HepG2 (cell line): ENCODE data around the gene ARHGAP19. TPM values are rescaled to one million over a fixed set of nuclear protein-coding genes. Genes with fewer than 3 reads are reported as not detected.

Source experiments
- ATAC-seq: fragments of 200-7000 bp; cut with Tn5 transposase; 3 replicates; pipeline ENCODE4 v1.9.1; 2020; ENCODE audit warnings: mild to moderate bottlenecking, moderate library complexity
- BruUV-seq: library from RNA; stranded (reverse); fragments of 400-500 nt; replicated peaks from 2 replicates; lab custom pipeline; 2021; lab: Mats Ljungman, UMichigan
- CTCF ChIA-PET: fragments of 300-600 bp; formaldehyde crosslinking; extraction: SDS; loops from one replicate; lab custom pipeline; 2021; ENCODE audit warnings: low total read pairs, inconsistent platforms, low intra/inter-chr PET ratio; lab: Yijun Ruan, JAX
- POLR2A ChIA-PET: fragments of 350-600 bp; sonication (Branson Sonifier 250); formaldehyde crosslinking; loops from one replicate; lab custom pipeline; 2020; ENCODE audit warnings: antibody characterized with exemption, inconsistent platforms; lab: Yijun Ruan, JAX
- DNase-seq: peaks from one replicate; pipeline ENCODE4 v3.0.0-alpha.2; 2015; ENCODE audit warnings: low spot score
- FAIRE-seq: peaks from 3 replicates; lab custom pipeline; 2011; peaks lifted over from hg19 to GRCh38; lab: Jason Lieb, UNC
- H2AFZ ChIP-seq: one replicate; pipeline ENCODE4 v1.6.1; 2011; ENCODE audit warnings: low read length, inconsistent platforms
- H3K27ac ChIP-seq: fragments of 300-600 bp; 3 replicates; pipeline ENCODE4 v1.8.0; 2011; ENCODE audit warnings: mixed run types, mild to moderate bottlenecking, mixed read lengths, low read length, inconsistent platforms; ENCODE audit not compliant: insufficient read depth; ENCODE audit errors: extremely low read length
- H3K27me3 ChIP-seq, 2 experiments: fragments of 200-600 bp in 1 of 2; 2 replicates in 1 of 2; 3 replicates in 1 of 2; pipeline versions ENCODE4 v1.6.0 to v1.8.0; 2011; ENCODE audit warnings: low read length in 2 of 2, mild to moderate bottlenecking in 2 of 2, moderate library complexity in 2 of 2, inconsistent platforms in 1 of 2; ENCODE audit not compliant: insufficient read depth in 2 of 2, control insufficient read depth in 1 of 2
- H3K36me3 ChIP-seq, 2 experiments: fragments of 200-600 bp in 1 of 2; replicated peaks in 1 of 2; 2 replicates in 1 of 2; 3 replicates in 1 of 2; pipeline versions ENCODE4 v1.5.1 to v1.8.0; 2011; ENCODE audit warnings: low read length in 2 of 2, inconsistent platforms in 1 of 2; ENCODE audit not compliant: insufficient read depth in 2 of 2, control insufficient read depth in 1 of 2
- H3K4me1 ChIP-seq: 2 replicates; pipeline ENCODE4 v1.5.1; 2012; ENCODE audit warnings: low read length, inconsistent platforms; ENCODE audit not compliant: insufficient read depth
- H3K4me2 ChIP-seq: 2 replicates; pipeline ENCODE4 v1.6.0; 2011; ENCODE audit warnings: low read depth, low read length, inconsistent platforms
- H3K4me3 ChIP-seq, 3 experiments: fragments of 200-600 bp in 1 of 3; sonication (generic), shearing (Covaris generic) in 1 of 3; replicated peaks in 1 of 3; 2 replicates each; pipeline ENCODE4 v1.5.1; 2011 to 2016; ENCODE audit warnings: low read length in 3 of 3, inconsistent platforms in 2 of 3, low read depth in 2 of 3, mild to moderate bottlenecking in 2 of 3, control low read depth in 1 of 3, mixed read lengths in 1 of 3; ENCODE audit not compliant: insufficient read depth in 1 of 3
- H3K79me2 ChIP-seq: one replicate; pipeline ENCODE4 v1.6.1; 2011; ENCODE audit warnings: low read length, inconsistent platforms; ENCODE audit not compliant: insufficient read depth
- H3K9ac ChIP-seq: 2 replicates; pipeline ENCODE4 v1.6.0; 2011; ENCODE audit warnings: mild to moderate bottlenecking, low read depth, low read length, inconsistent platforms; ENCODE audit not compliant: insufficient read depth
- H3K9me3 ChIP-seq: 2 replicates; pipeline ENCODE4 v1.5.1; 2012; ENCODE audit warnings: mild to moderate bottlenecking, low read length
- H4K20me1 ChIP-seq: 2 replicates; pipeline ENCODE4 v1.6.0; 2011; ENCODE audit warnings: inconsistent platforms, mild to moderate bottlenecking, low read length, moderate library complexity; ENCODE audit not compliant: insufficient read depth
- CCDC6 ChIP-seq: sonication (generic); formaldehyde crosslinking; IDR thresholded peaks from 2 replicates; pipeline ENCODE4 v1.8.1; 2022; ENCODE audit warnings: mild to moderate bottlenecking, missing genetic modification reagents, moderate library complexity
- ERF ChIP-seq: IDR thresholded peaks from 2 replicates; pipeline ENCODE4 v1.6.1; 2018; ENCODE audit warnings: missing biosample characterization, missing genetic modification reagents
- FLYWCH1 ChIP-seq: sonication (generic); formaldehyde crosslinking; IDR thresholded peaks from 2 replicates; pipeline ENCODE4 v1.8.1; 2023; ENCODE audit warnings: mild to moderate bottlenecking, missing genetic modification reagents
- PATZ1 ChIP-seq: sonication (generic); formaldehyde crosslinking; IDR thresholded peaks from 2 replicates; pipeline ENCODE4 v1.4.0; 2020; ENCODE audit warnings: missing genetic modification reagents
- RBAK ChIP-seq: sonication (generic); formaldehyde crosslinking; IDR thresholded peaks from 2 replicates; pipeline ENCODE4 v1.5.1; 2020; ENCODE audit warnings: mild to moderate bottlenecking, missing genetic modification reagents
- RXRA ChIP-seq: sonication (generic); formaldehyde crosslinking; IDR thresholded peaks from 2 replicates; pipeline ENCODE4 v1.5.1; 2020; ENCODE audit warnings: missing genetic modification reagents
- SIN3A ChIP-seq: IDR thresholded peaks from 2 replicates; pipeline ENCODE4 v1.6.1; 2011; ENCODE audit warnings: low read depth, mild to moderate bottlenecking, control low read depth, low read length, borderline replicate concordance
- TCF7 ChIP-seq: sonication (generic); IDR thresholded peaks from 2 replicates; pipeline ENCODE4 v1.6.1; 2016; ENCODE audit warnings: antibody characterized with exemption, low read depth
- ZNF281 ChIP-seq: sonication (generic); formaldehyde crosslinking; IDR thresholded peaks from 2 replicates; pipeline ENCODE4 v1.4.0; 2020; ENCODE audit warnings: missing genetic modification reagents, borderline replicate concordance
- ZNF558 ChIP-seq: sonication (generic); formaldehyde crosslinking; IDR thresholded peaks from 2 replicates; pipeline ENCODE4 v1.9.0; 2022; ENCODE audit warnings: mild to moderate bottlenecking, missing genetic modification reagents, borderline replicate concordance
- ZNF576 ChIP-seq: sonication (generic); formaldehyde crosslinking; IDR thresholded peaks from 2 replicates; pipeline ENCODE4 v1.4.0; 2020; ENCODE audit warnings: mild to moderate bottlenecking, missing genetic modification reagents
- ZNF883 ChIP-seq: sonication (generic); formaldehyde crosslinking; IDR thresholded peaks from 2 replicates; pipeline ENCODE4 v1.5.1; 2020; ENCODE audit warnings: mild to moderate bottlenecking, missing genetic modification reagents; ENCODE audit errors: not compliant biosample characterization
- ZSCAN22 ChIP-seq: sonication (generic); formaldehyde crosslinking; IDR thresholded peaks from 2 replicates; pipeline ENCODE4 v1.4.0; 2020; ENCODE audit warnings: mild to moderate bottlenecking, missing genetic modification reagents
- WGBS: methylation state at CpG from one replicate; pipeline ENCODE4 v1.1.6; 2017; ENCODE audit warnings: low lambda C conversion rate; 5-methylcytosine and 5-hydroxymethylcytosine counted together
- in situ Hi-C: cut with HindIII; loops from 2 replicates; pipeline ENCODE4 v1.10.0; 2017; ENCODE audit warnings: low pct_unique_long_range_greater_than_20kb; ENCODE audit not compliant: extremely low pct_ligation_motif_present
- intact Hi-C: fragments of 100-400 bp; cut with micrococcal nuclease; formaldehyde crosslinking; loops from one replicate; pipeline ENCODE4 v1.10.0; 2022; ENCODE audit not compliant: unreplicated experiment
- polyA plus RNA-seq, 8 experiments: library from polyadenylated mRNA; depleted of rRNA in 3 of 8; stranded (reverse) in 7 of 8; unstranded in 1 of 8; fragments of >200 nt; fragmentation: Illumina TruSeq in 4 of 8; extraction: Trizol in 4 of 8; gene quantifications; 2 replicates each; pipeline versions ENCODE4 v1.2.1 to v1.2.3, GENCODE V29; 2011 to 2016; ENCODE audit warnings: low read depth in 4 of 8, missing spikeins in 1 of 8, mixed read lengths in 1 of 8; ENCODE audit not compliant: insufficient read depth in 1 of 8
- total RNA-seq, 5 experiments: library from RNA; depleted of rRNA; stranded (reverse); fragments of >200 nt; fragmentation: Illumina TruSeq; extraction: Trizol; gene quantifications; 2 replicates each; pipeline ENCODE4 v1.2.3, GENCODE V29; 2016; ENCODE audit warnings: low read depth in 1 of 5

The ARHGAP19 gene
- total and polyA plus RNA-seq, 2 of the 13 experiments (the other 11 are each of a cell fraction or from before 2014, with no cell fraction given) = 7.6 to 10.0 TPM

GRCh38 chr10:97173036-97173435 lies 119.4 kb downstream of the ARHGAP19 start:
- TF ChIP-seq ZNF576 (CRISPR knock-in tag) (no peak), SIN3A (no peak), RXRA (CRISPR knock-in tag) (no peak), ERF (CRISPR knock-in tag) (no peak), RBAK (no peak), CCDC6 (CRISPR knock-in tag) (no peak), ZSCAN22 (CRISPR knock-in tag) (no peak), ZNF281 (CRISPR knock-in tag) (no peak), TCF7 (no peak), ZNF558 (CRISPR knock-in tag) (no peak), FLYWCH1 (CRISPR knock-in tag) (no peak), PATZ1 (CRISPR knock-in tag) (no peak), ZNF883 (CRISPR knock-in tag) (no peak)
- 0% methylated on average over 4 of the region's 6 CpGs for WGBS
- no peak overlapping the region for H2AFZ ChIP-seq
- in situ Hi-C loops (no loop called here), intact Hi-C loops (no loop called here)
- no peak overlapping the region for H3K4me2 ChIP-seq
- no peak overlapping the region for H3K27ac ChIP-seq
- no TSS peak for BruUV-seq
- no peak for DNase-seq
- H3K79me2 ChIP-seq = no peaks in the 10 kb centered on the region
- ATAC-seq = no peak
- H3K4me3 ChIP-seq = no peak overlapping the region
- no peaks in the 10 kb centered on the region for H3K36me3 ChIP-seq
- H4K20me1 ChIP-seq = no peaks in the 10 kb centered on the region
- H3K27me3 ChIP-seq = peaks cover 5 to 74% of the 10 kb centered on the region in 2 experiments
- no peaks in the 10 kb centered on the region for H3K9me3 ChIP-seq
- H3K9ac ChIP-seq = no peak overlapping the region
- ChIA-PET POLR2A (interaction anchor here (2.0 kb wide), 1 partner anchor 16 kb away, joined by 7 read pairs; no protein-coding TSS in a partner anchor), CTCF (no interaction called here)
- H3K4me1 ChIP-seq = peaks cover 16% of the 10 kb centered on the region; the same call in 1 of the 2 replicates
- no peak for FAIRE-seq
